Activated T-helper 1 cell treated with anti-CD3 and anti-CD28 coated beads, Interleukin-12 subunit alpha, Interleukin-12 subunit beta, Interleukin-2, Interleukin-4 antibody, amounts not matched to agents 30 ng/mL and 10 ng/mL and 1 ng/mL, durations not matched to agents 14 hours and 24 hours and 36 hours (primary cell): ENCODE data around the gene ASPSCR1. TPM values are rescaled to one million over a fixed set of nuclear protein-coding genes. Genes with fewer than 3 reads are reported as not detected.

Experiments used
- DNase-seq: peaks from one replicate; pipeline ENCODE4 v3.0.0; 2021; ENCODE audit warnings: low spot score
- H3K27ac Mint-ChIP-seq: one replicate; pipeline ENCODE4 v1.8.0; 2021; ENCODE audit warnings: mild to moderate bottlenecking, mixed read lengths
- H3K27me3 Mint-ChIP-seq: one replicate; pipeline ENCODE4 v1.8.0; 2022; ENCODE audit warnings: mild to moderate bottlenecking, moderate library complexity, mixed read lengths; ENCODE audit not compliant: insufficient read depth
- H3K36me3 Mint-ChIP-seq: one replicate; pipeline ENCODE4 v1.8.0; 2021; ENCODE audit warnings: low read depth, mixed read lengths
- H3K4me1 Mint-ChIP-seq: one replicate; pipeline ENCODE4 v1.8.0; 2021; ENCODE audit warnings: low read depth, mixed read lengths
- H3K4me3 Mint-ChIP-seq: one replicate; pipeline ENCODE4 v1.8.0; 2021; ENCODE audit warnings: mild to moderate bottlenecking, moderate library complexity, mixed read lengths
- H3K9me3 Mint-ChIP-seq: one replicate; pipeline ENCODE4 v1.8.0; 2021; ENCODE audit warnings: mixed read lengths
- intact Hi-C: fragments of 100-400 bp; cut with micrococcal nuclease; formaldehyde crosslinking; loops from one replicate; pipeline ENCODE4 v1.15.1; 2024
- total RNA-seq: library from RNA; stranded (reverse); gene quantifications from 2 replicates; pipeline ENCODE4 v1.2.3, GENCODE V29; 2022

ASPSCR1 gene
- total RNA-seq, 1 donor from 2014 or later: 33.8 TPM

DNA sequence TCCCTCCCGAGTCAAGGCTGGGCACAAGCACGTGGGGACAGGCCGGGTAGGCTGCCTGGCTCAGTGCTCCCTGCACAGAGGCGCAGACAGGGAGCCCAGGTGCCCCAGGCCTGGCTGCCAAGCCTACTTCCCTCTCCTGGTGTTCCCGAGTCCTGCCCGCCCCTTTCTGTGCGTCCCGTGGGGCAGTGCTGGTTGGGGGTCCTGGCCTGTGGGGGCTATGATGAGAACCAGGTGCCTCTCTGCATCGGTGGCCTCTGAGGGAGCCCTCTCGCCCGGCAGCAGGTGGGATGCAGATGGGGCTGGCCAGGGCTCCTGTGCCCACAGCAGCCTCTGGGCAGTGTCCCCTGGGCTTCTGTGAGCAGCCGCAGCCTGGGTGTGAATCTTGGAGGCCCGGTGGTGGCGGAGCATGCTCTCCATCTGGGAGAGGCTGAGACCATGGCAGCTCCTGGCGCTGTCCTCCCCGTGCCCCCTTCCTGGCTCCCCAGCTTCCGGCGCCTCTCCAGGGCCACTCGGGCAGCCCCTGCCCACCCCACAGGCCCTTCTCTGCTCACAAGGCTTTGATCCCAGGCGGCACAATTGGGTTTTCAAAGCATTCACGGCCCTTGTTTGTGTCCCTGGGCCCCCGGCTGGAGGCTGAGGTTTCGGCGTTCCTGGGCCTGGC, 38.0 kb downstream of the ASPSCR1 start:
- intact Hi-C loops: no loop called here
- H3K4me3 Mint-ChIP-seq: no peak overlapping the region
- H3K4me1 Mint-ChIP-seq: no peaks in the 10 kb centered on the region
- no peaks in the 10 kb centered on the region for H3K9me3 Mint-ChIP-seq
- H3K27me3 Mint-ChIP-seq: no peaks in the 10 kb centered on the region
- no peak for DNase-seq
- no peak overlapping the region for H3K27ac Mint-ChIP-seq
- peaks cover 2% of the 10 kb centered on the region for H3K36me3 Mint-ChIP-seq

DNA sequence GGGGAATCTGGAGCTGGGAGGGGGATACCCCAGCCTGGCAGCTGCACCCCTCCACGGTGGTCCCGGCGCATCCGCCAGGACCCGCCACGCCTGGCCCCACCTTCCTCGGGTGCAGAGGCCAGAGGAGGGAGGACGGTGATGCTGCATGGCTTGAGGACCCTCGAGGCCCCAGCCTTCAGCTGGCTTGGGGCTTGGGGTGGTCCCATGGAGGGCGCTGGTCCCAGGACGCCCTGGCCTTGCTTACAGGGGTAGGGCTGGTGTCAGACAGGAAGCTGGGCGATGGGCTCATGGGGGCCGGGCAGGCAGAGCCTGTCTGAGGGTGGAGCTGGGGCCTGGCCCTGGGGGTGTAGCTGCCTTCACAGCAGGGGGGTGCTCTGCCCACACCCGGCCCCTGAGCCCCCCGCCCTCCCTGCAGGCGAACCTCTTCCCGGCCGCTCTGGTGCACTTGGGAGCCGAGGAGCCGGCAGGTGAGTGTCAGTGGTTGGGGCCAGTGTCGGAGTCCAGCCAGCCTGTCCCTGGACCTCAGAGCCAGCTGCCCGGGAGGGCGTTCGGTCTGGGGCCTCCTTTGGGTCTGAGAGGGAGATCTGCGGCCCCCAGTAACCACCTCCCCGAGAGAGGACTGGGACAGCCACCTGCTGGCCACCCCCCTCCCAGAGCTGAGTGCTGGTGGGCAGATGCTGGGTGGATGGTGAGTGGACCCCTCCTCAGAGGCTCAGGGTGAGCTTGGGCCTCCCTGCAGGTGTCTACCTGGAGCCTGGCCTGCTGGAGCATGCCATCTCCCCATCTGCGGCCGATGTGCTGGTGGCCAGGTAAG, 38.8 kb downstream of the ASPSCR1 start:
- H3K27me3 Mint-ChIP-seq: no peaks in the 10 kb centered on the region
- H3K4me1 Mint-ChIP-seq: peaks cover 2% of the 10 kb centered on the region
- H3K27ac Mint-ChIP-seq: no peak overlapping the region
- intact Hi-C loops: no loop called here
- H3K9me3 Mint-ChIP-seq: no peaks in the 10 kb centered on the region
- H3K4me3 Mint-ChIP-seq: no peak overlapping the region
- DNase-seq: no peak
- H3K36me3 Mint-ChIP-seq: peaks cover 2% of the 10 kb centered on the region

DNA sequence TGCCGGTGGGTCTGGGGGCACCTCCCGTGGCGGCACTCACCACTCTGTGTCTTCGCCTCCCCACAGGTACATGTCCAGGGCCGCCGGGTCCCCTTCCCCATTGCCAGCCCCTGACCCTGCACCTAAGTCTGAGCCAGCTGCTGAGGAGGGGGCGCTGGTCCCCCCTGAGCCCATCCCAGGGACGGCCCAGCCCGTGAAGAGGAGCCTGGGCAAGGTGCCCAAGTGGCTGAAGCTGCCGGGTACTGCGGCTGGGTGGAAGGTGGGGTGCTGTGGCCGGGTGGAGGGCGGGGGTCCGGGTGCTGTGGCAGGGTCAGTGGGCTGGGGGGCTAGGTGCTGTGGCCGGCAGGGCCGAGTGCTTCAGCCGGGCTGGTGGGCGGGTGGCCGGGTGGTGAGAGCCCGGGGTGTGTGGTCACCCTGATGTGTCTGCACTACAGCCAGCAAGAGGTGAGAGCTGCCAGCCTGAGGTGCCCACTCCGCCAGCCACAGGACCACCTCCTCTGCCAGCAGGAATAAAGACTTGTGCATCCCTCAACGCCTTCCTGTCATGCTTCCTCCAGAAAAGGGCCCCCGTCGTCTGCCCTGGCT, 39.5 kb downstream of the ASPSCR1 start:
- DNase-seq: no peak
- intact Hi-C loops: no loop called here
- no peaks in the 10 kb centered on the region for H3K27me3 Mint-ChIP-seq
- peaks cover 9% of the 10 kb centered on the region for H3K4me1 Mint-ChIP-seq
- peaks cover 2% of the 10 kb centered on the region for H3K36me3 Mint-ChIP-seq
- H3K4me3 Mint-ChIP-seq: no peak overlapping the region
- H3K9me3 Mint-ChIP-seq: no peaks in the 10 kb centered on the region
- H3K27ac Mint-ChIP-seq: no peak overlapping the region

DNA sequence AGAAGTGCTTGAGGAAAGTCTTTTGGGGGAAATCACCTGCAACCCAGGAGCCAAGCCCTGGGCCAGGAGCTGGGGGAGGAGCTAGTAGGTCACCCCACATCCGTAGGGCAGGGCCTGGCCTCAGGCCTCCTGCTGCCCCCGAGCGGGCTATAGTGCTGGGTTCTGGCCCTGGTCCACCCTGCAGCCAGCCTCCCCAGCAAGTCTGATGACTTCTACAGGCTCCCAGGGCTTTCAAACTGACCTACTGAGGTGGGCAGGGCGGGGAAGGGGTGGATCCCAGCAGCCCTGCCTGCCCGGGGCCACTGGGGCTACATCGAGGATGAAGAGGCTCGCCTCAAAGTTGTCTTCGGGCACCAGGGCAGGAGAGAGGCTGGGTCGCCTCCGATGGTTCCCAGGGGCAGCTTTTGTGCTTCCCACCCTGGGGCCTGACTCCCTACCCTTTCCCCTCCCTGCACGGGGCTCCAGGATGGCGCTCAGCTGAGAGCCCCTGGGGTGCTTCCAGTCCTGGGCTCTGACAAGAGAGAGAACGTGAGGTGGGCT, 40.3 kb downstream of the ASPSCR1 start:
- no peak for DNase-seq
- H3K4me3 Mint-ChIP-seq: no peak overlapping the region
- peaks cover 9% of the 10 kb centered on the region for H3K4me1 Mint-ChIP-seq
- intact Hi-C loops: no loop called here
- no peaks in the 10 kb centered on the region for H3K9me3 Mint-ChIP-seq
- H3K27ac Mint-ChIP-seq: no peak overlapping the region
- no peaks in the 10 kb centered on the region for H3K27me3 Mint-ChIP-seq
- peaks cover 2% of the 10 kb centered on the region for H3K36me3 Mint-ChIP-seq

DNA sequence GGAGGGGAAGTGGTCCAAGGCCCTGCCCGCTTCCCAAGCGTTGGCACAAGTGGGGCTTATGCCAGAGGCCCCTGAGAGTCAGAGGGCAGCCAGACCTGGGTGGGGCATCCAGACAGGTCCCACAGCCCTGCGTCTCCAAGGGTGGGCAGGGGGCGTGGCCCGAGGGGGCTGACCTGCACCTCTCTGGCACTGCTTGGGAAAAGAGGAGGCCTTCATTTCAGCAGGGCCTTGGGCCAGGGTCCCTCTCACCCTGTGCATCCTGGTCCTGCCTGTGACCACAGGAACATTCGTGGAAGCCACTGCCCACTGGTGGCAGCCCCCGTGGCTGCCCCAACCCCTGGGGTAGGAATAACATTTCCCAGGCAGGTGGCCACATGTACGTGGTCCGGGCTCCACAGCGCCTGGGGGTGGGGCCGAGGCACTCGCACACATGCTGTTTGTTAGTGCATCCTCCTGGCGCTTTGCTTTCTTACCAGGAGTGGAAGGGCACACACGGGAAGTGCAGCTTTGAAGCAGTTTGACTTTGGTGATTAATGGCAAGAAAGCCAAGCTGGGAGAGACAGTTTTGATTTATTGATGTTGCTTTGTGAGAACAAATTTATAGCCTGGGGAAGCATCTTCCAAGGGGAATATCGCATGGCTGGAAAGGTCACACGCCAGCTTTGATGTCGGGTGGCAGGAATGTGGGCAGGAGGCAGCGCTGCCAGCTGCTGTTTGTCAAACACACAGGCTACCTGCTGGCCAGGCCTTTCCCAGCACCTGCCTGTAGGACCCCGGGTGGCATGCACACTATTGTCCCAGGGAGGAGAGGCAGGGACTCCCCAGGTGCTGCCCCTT, 40.9 kb downstream of the ASPSCR1 start:
- Mint-ChIP-seq H3K9me3 (no peaks in the 10 kb centered on the region), H3K27me3 (no peaks in the 10 kb centered on the region), H3K36me3 (peaks cover 2% of the 10 kb centered on the region), H3K4me3 (no peak overlapping the region), H3K4me1 (peaks cover 9% of the 10 kb centered on the region), H3K27ac (no peak overlapping the region)
- intact Hi-C loops: no loop called here
- no peak for DNase-seq

DNA sequence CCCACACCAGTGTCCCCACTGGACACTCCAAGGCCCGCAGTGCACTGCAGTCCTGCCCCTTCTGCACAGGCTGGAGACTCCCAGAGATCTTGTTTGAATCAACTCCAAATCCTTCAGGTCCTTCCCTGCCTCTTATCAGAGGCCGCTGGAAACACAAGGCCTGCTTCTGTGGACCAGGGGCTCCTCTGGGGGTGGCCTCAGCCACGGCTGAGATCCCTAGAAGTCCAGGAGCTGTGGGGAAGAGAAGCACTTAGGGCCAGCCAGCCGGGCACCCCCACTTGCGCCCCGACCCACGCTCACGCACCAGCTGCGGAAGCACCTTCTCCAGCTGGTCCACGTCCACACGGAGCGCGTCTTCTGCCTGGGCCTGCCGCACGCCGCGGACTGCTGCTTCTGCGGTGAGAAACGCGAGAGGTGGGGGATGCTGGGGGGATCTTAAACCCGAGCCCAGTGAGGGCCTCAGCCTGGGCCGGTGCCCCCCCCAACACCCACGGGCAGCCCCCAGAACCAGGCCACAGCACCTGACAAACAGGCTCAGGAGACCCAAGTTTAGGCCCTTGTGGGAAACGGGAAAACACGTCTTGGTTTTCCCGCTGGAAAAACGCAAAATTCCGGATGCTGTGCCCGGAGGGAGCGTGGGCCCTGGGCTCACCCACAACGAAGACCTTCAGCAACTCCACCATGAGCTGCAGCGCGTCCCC, 41.7 kb downstream of the ASPSCR1 start:
- no peaks in the 10 kb centered on the region for H3K9me3 Mint-ChIP-seq
- no peak overlapping the region for H3K27ac Mint-ChIP-seq
- intact Hi-C loops: no loop called here
- peaks cover 3% of the 10 kb centered on the region for H3K36me3 Mint-ChIP-seq
- H3K4me1 Mint-ChIP-seq: peaks cover 14% of the 10 kb centered on the region
- H3K4me3 Mint-ChIP-seq: no peak overlapping the region
- no peak for DNase-seq
- no peaks in the 10 kb centered on the region for H3K27me3 Mint-ChIP-seq

DNA sequence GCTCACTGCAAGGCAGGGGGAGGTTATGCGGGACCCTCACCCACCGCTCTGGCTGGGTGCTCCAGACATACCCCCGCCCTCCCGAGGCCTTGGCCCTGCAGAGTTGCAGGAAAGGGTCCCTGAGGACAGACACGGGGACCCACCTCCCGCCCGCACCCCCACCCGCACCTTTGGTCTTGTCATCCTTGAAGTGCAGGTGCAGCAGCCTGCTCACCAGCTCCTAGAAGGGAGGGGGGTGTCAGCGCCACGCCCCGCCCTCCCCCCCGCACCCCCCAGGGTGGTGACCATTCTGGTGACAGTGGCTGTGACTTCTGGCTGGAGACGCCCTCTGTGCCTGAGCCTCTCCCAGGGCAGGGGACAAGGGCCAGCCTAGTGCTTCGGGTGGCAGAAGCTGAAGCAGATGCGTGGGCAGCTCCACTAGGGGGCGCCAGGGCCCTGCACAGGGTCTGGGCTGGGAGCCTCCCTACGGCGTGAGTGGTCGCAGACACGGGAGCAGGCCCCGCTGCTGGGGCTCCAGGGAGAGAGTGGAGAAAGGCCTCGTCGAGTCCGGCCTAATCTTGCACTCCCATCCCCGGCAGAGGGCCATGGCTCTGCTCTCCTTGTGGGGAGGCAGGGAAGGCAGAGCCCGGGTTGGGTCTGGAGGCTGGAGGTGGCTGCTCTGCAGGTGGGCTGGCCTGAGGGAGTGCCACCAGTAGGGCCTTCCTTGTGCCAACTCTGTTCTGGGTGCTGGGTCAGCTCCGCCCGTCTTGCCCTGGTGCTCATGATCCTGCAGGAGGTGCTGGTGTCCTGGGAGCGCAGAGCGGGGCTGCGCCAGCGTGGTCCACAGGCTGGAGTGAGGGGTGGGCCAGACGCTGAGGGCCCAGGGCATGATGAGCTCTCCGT, 42.5 kb downstream of the ASPSCR1 start:
- Mint-ChIP-seq H3K27me3 (no peaks in the 10 kb centered on the region), H3K4me3 (peak overlapping the region; percentile 30), H3K4me1 (peaks cover 15% of the 10 kb centered on the region), H3K27ac (no peak overlapping the region), H3K9me3 (no peaks in the 10 kb centered on the region), H3K36me3 (peaks cover 3% of the 10 kb centered on the region)
- intact Hi-C loops: loop anchor here (1.0 to 10.0 kb wide), 4 partner anchors 47 to 308 kb away; partner anchors contain the start of genes DUS1L and SLC25A10
- DNase-seq: peak; percentile 57

DNA sequence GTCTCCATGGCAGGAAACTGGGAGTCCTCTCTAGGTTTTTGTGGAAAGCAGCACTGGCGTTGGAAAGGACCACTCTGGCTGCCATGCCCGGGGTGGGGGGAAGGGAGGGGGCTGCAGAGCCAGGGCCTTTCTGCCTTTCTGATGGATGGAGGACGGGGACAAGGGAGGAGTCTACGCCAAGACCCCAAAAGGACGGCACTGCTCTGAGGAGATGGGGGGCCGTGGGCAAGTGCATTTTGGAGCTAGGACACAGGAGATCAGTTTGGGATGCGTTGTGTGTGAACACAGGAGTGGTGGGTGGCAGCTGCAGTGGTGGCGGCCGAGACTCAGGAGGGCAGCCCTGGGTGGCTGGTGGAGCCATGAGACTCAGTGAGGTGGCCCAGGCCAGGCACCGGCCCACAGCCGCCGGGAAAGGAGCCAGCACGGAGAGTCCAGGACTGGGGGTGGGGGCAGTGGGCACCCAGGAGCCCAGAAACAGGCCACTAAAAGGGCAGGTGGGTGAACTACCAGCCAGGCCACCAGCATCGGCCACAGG, 43.2 kb downstream of the ASPSCR1 start:
- no peak for DNase-seq
- peak overlapping the region; percentile 30 for H3K4me3 Mint-ChIP-seq
- H3K4me1 Mint-ChIP-seq: peaks cover 15% of the 10 kb centered on the region
- intact Hi-C loops: loop anchor here (1.0 to 10.0 kb wide), 4 partner anchors 47 to 308 kb away; partner anchors contain the start of genes DUS1L and SLC25A10
- no peak overlapping the region for H3K27ac Mint-ChIP-seq
- H3K27me3 Mint-ChIP-seq: no peaks in the 10 kb centered on the region
- no peaks in the 10 kb centered on the region for H3K9me3 Mint-ChIP-seq
- peaks cover 3% of the 10 kb centered on the region for H3K36me3 Mint-ChIP-seq

DNA sequence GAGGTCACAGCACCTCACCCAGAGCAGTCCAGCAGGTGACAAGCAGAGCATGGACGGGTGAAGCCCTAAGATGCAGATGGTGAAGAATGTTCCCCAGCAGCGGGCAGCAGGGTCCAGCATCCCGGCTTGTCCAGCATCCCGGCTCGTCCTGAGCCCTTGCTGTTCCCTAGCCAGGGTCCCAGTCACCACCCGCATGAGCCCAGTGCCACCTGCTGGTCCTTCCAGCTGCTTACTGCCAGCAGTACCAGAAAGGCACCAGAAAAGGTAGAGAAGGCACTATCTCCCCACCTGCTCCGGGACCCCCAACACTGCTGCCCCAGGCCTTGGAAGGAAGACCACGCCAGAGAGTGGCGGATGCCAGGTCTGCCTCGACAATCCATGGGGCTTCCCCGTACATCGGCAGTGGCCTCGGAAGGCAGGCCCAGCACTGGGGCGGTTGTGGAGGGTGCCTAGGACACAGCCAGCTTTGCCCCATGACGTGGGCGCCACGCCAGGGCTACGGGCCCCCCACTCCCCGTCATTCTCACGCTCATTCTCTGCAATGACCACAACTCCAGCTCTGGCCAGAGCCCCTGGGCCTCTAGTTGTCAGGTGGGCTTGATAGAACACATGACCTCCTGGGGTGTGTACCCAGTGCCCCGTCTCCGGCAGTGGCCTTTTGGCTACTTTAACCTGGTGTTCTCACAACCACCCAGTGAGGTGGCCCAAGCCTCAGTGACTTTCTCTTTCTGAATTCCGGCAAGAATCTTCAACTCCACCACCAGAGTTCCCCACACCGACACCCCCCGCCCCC, 43.9 kb downstream of the ASPSCR1 start:
- intact Hi-C loops: loop anchor here (5.0 to 10.0 kb wide), 3 partner anchors 46 to 309 kb away; partner anchors contain the start of genes DUS1L and SLC25A10
- Mint-ChIP-seq H3K27ac (peak overlapping the region; percentile 68), H3K36me3 (peaks cover 3% of the 10 kb centered on the region), H3K4me3 (peak overlapping the region; percentile 90), H3K27me3 (no peaks in the 10 kb centered on the region), H3K4me1 (peaks cover 15% of the 10 kb centered on the region), H3K9me3 (no peaks in the 10 kb centered on the region)
- DNase-seq: peak; percentile 31

DNA sequence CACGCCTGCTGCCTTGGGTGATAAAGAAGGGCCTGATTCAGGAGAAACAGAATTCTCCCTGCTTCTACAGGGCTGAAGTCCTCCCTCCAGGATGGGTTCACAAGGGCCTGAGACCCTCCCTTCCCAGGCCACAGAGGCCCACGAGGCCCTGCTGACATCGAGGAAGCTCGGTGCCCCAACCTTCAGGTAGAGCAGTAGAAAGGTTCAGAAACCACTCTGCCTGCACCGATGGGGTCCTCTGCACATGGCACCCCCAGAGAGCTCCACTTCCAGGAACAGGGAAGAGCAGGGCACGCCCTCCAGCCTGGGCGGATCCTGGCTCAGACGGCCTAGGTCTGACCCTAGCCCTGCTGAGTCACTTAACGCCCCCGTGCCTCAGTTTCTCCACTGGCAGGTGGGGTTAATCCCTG, 44.5 kb downstream of the ASPSCR1 start:
- H3K4me3 Mint-ChIP-seq: peak overlapping the region; percentile 90
- H3K27ac Mint-ChIP-seq: peak overlapping the region; percentile 68
- H3K36me3 Mint-ChIP-seq: peaks cover 3% of the 10 kb centered on the region
- intact Hi-C loops: loop anchor here (2.0 to 10.0 kb wide), 6 partner anchors 45 to 695 kb away; partner anchors contain the start of genes DUS1L, FN3KRP, MAFG and P4HB
- no peaks in the 10 kb centered on the region for H3K27me3 Mint-ChIP-seq
- no peaks in the 10 kb centered on the region for H3K9me3 Mint-ChIP-seq
- peaks cover 15% of the 10 kb centered on the region for H3K4me1 Mint-ChIP-seq
- DNase-seq: no peak
